NCI-H2196 treated with DMSO at 0.1 percent for 48 hours (cell line): ENCODE measurements around the gene HRK.

ENCODE experiments used
- DNase-seq: peaks from one replicate; lab custom pipeline; 2025; ENCODE audit not compliant: unreplicated experiment; lab: John Stamatoyannopoulos, UW

HRK gene

GRCh38 chr12:116874324-116874995, 6.8 kb downstream of the HRK start:
- DNase-seq = no peak

DNA sequence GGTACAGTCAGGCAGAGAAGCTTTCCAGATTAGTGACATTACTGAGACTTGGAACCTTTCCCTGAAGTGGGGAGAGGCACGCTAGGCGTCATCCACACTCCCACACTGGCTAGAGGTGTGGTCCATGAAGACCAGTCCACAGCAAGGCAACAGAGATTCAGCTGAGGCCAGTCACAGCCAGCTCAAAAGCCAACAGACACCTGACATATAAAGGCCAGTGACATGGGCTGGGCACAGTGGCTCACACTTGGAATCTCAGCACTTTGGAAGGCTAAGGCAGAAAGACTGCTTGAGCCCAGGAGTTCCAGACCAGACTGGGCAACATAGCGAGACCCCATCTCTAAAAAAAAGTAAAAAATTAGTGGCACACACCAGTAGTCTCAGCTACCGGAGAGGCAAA, 10.9 kb downstream of the HRK start:
- DNase-seq = no peak

DNA sequence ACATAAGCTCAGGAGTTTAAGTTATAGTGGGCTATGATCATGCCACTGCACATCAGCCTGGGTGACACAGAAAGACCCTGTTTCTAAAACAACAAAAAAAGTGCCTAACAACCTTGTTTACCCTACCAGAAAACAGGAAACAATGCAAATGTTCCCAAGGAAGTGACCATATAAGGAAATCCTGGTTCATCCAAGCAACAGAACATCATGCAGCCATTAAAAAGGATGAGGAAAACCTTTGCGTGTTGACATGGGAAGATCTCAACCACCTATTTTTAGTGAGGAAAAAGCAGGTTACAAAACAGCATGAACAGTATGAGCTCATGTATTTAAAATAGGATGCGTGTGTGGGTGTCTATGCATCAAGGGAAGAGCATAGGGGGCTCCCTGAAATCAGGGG, 13.7 kb downstream of the HRK start:
- DNase-seq = no peak

GRCh38 chr12:116864371-116865160, 16.7 kb downstream of the HRK start:
- DNase-seq = no peak

DNA sequence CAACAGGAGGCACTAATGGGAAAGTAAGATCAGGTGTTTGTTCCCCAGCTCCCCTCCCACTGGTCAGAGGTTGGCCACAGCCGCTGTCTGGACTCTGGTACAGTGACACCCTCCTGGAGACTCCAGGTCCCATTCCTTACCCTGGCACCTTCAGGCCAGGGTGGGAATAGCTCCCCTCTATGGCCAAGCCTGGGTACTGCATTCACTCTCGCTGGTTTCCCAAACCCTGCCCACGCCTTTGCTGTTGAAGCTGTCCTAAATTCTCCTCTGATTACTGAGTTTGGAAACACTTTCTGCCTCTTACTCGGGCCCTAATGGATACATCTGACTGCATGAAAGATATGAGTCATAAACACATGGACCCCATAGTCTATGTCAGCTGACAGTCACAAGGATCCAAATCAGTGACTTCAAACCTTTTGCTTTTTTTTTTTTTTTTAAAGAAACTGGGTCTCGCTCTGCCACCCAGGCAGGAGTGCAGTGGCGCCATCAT, 17.9 kb downstream of the HRK start:
- DNase-seq = no peak

DNA sequence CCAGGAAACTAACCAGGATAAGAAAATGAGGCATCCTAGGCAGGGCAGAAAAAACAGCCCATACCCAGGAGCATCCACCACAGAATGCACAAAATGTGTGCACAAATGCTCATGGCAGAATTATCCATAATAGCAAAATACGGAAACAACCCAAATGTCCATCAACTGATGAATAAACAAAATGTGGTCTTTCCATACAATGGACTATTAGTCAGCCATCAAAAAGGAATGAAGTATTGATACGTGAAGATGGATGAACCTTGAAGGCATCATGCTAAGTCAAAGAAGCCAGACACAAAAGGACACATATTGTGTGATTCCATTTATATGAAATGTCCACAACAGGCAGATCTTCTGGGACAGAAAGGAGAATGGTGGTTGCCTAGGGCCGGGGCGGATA, 19.1 kb downstream of the HRK start:
- no peak for DNase-seq

DNA sequence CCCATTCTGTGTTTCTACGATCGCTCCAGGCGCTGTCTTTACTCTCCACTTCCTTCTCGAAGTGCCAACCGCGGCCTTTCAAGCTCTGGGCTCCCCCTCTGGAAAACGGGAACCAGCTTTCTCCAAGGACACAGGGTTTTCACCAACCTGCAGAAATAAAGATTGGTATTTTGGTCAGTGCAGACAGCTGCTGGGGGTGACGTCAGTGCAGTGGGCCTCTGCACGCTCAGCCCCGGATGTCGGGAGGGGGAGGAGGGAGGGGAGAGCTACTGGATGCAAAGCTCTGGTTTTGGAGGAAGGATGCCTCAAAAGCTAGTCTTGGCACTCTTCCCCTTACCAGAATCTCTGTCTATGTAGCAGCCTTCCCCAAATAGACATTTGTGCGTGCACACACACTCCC, 19.9 kb downstream of the HRK start:
- DNase-seq = peak; percentile 68

DNA sequence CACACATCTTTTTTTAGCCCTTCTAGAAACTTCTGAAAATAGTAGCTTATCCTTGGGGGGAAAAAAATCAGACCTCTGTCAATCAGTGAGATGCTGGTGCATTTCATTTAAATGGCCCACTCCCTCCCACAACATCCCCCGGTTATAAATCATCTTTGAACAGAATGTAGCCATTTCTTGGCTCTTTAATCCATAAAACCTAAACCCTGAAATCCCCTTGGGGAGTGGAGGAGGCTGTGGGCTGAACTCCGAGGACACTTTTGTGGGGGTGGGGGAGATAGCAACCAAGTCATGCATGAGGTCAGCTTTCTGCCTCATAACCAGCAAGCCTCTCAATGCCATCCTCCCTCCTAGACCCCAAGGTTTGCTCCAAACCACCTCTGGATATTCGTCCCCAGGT, 21.0 kb downstream of the HRK start:
- DNase-seq = no peak

DNA sequence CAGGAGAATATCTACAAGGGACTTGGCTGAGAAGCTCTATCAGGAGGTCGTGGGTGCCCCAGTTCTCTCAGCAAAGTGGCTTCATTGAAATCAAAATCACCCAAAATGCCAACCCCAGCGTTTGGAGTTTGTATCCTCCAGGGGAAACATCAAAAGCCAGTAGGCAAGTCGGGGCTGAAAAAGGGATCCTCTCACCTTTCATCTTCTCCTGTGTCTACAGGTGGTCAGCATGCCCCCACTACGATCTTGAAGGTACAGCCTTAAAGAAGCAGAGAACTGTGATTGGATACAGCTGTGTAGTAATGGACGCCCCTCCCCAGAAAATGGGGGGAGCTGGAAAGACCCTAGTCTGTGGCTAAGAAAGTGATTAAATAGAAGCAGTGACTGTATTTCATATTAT, 22.2 kb downstream of the HRK start:
- DNase-seq = no peak

DNA sequence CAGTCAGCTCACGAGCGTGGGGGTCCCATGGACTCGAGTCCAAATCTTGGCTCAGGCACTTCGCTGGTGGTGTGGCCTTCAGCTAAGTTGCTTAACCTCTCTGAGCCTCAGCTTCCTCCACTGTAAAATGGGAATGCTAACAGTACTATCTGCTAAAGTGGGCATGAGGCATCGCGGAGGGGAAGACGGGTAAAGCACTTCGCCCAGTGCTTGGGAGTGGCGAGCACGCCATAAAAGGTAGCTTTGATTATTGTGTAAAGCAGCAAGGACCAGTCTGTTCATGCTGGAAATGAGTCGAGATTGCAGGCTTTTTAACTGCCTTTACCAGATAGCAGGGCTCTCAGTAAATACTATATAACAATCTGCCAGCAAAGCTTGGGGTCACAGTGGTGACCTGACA, 24.5 kb downstream of the HRK start:
- no peak for DNase-seq

- no peak for DNase-seq
Observed at GRCh38 chr12:116855744-116856470, 25.3 kb downstream of the HRK start.

DNA sequence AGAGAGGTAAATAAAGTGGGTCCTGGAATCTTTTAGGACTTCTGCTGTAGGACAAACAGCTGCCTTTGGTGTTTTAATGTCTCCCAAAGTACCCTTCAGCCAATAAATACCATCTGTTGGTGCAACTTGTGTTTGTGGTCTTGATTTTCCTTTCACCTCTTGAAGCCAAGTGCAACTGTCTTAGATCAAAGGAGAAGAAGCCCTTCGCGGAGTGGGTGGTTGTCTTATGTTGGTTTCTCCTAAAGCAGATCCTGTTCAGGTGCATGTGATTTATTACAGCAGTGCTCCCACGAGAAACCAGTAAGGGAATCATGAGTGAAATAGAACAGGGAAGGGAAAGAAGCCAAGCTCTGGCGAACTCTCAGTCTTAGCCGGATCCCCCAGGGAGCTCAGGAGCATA, 27.7 kb downstream of the HRK start:
- DNase-seq = no peak

DNA sequence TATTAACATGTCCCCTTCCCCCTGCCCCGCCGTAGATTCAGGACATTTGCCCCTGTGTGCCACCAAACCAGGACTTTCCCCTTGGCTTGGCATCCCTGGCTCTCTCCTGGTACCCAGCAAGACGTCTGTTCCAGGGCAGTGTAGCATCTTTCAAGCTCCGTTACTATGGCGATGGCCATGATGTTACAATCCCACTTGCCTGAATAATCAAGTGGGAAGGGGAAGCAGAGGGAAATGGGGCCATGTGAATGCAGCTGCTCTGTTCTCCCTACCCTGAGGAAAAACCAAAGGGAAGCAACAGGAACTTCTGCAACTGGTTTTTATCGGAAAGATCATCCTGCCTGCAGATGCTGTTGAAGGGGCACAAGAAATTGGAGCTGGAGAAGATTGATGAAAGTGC, 28.9 kb downstream of the HRK start:
- no peak for DNase-seq

- DNase-seq = no peak
Observed at GRCh38 chr12:116849216-116849615, 32.0 kb downstream of the HRK start.

GRCh38 chr12:116843085-116843484, 38.2 kb downstream of the HRK start:
- no peak for DNase-seq

GRCh38 chr12:116839287-116839830, 41.9 kb downstream of the HRK start:
- DNase-seq = no peak

DNA sequence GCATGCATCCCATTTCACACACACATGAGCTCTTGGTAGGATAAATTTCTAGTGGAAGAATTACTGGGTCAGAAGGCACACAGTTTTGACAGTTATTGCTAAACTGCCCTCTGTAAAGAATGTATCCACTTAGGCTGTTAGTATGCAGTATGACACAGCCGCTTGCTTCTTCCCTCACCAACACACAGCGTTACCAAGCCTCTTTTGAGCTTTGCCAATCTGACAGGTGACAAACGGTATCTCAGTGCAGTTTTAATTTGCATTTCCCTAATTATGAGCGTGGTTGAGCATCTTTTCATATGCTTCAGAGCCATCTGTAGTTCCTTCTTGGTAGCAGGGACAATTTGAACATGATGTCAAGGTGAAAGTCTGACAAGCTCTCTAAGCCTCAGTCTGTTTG, 42.9 kb downstream of the HRK start:
- no peak for DNase-seq

GRCh38 chr12:116837097-116837496, 44.1 kb downstream of the HRK start:
- DNase-seq = no peak

DNA sequence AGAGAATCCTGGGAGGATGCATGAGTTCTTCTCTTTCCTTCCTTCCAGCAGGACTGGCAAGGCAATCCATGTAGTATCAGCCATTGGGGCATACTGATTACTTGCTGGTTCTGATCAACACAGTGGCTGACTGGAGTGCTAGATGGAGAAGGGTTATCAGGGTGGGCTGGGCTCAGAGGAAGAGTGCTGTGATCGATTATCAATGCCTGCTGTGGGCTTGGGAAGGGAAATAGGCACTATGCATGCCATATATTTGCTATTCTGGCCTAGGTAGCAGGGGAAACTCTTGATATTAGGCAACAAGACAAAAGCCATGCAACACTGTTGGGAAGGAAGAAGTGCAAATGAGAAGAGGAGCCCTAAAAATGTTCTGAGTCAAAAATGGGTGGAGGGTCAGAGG, 45.8 kb downstream of the HRK start:
- no peak for DNase-seq

DNA sequence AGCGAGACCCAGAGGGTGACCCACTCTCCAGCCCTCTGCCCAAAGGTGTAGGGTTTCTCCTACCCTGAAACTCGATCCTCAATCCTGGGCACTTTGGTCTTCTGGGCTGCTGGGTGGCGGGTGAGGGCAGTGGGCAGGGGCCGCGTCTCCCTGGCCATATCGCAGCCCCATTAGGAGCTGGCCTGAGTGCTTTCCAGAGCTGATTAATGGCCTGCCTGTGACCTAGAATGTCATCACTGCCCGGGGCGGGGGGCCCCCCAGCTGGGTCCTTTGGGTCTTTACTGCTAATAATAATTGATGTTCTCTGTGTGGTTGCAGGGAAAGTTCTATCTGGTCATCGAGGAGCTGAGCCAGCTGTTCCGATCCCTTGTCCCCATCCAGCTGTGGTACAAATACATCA, 47.8 kb downstream of the HRK start:
- DNase-seq = no peak

GRCh38 chr12:116832353-116832752, 48.9 kb downstream of the HRK start:
- DNase-seq = no peak

DNA sequence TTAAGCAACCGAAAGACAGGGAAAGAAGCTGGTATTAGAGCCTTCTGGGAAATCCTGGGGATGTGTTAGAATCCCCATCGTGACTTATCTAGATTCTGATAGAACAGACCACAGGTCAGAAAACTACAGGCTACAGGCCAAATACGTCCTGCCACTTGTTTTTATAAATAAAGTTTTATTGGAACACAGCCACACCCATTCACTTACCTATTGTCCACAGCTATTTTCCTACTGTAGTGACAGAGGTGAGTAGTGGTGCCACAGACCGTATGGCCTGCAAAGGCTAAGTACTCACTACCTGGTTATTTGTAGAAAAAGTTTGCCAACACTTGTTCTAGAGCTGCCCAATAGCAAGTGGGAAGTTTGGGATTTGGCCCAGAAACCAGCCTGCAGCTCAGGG, 53.8 kb downstream of the HRK start:
- DNase-seq = no peak
